ENCODE results near the gene NPFFR1.

DNA sequence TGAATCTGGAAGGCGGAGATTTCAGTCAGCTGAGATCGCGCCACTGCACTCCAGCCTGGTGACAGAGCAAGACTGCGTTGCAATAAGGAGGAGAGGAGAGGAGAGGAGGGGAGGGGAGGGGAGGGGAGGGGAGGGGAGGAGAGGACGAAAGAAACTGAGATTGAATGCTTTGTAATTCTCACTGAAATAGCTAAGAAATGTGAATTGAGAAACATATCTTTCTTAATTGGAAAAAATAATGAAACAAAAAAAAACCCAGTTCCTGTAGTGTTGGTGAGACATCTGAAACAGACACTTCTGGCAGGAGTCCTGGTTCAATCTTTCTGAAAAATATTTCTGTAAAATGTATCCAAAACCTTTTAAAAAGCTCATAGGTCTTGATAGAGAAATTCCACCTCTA, 77.0 kb downstream of the NPFFR1 start:
- TF ChIP-seq, protein P1, sequence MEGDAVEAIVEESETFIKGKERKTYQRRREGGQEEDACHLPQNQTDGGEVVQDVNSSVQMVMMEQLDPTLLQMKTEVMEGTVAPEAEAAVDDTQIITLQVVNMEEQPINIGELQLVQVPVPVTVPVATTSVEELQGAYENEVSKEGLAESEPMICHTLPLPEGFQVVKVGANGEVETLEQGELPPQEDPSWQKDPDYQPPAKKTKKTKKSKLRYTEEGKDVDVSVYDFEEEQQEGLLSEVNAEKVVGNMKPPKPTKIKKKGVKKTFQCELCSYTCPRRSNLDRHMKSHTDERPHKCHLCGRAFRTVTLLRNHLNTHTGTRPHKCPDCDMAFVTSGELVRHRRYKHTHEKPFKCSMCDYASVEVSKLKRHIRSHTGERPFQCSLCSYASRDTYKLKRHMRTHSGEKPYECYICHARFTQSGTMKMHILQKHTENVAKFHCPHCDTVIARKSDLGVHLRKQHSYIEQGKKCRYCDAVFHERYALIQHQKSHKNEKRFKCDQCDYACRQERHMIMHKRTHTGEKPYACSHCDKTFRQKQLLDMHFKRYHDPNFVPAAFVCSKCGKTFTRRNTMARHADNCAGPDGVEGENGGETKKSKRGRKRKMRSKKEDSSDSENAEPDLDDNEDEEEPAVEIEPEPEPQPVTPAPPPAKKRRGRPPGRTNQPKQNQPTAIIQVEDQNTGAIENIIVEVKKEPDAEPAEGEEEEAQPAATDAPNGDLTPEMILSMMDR (conservative IDR thresholded peaks at IDR 0.05), result no peak
- no peak for TF ChIP-seq ZFX (IDR thresholded peaks at IDR 0.05)

Data from C4-2B (cell line).